PC-9 (cell line): ENCODE measurements around the gene OBSCN. TPM values are rescaled to one million over a fixed set of nuclear protein-coding genes. Genes with fewer than 3 reads are reported as not detected.

Source experiments
- BruUV-seq: library from RNA; stranded (reverse); fragments of 400-500 nt; replicated peaks from 2 replicates; lab custom pipeline; 2021; lab: Mats Ljungman, UMichigan
- CTCF ChIA-PET: fragments of 300-600 bp; sonication (Branson Sonifier 250); formaldehyde crosslinking; loops from one replicate; lab custom pipeline; 2022; ENCODE audit warnings: antibody characterized with exemption; lab: Charles Lee
- POLR2A ChIA-PET: fragments of 300-600 bp; sonication (Branson Sonifier 250); formaldehyde crosslinking; loops from one replicate; lab custom pipeline; 2022; ENCODE audit warnings: antibody characterized with exemption; ENCODE audit not compliant: unreplicated experiment; lab: Charles Lee
- DNase-seq, 2 experiments: peaks; one replicate each; pipeline versions ENCODE4 v3.0.0 to v3.0.0-alpha.2; 2015 to 2022; ENCODE audit warnings: mixed read lengths in 1 of 2
- H2AFZ ChIP-seq: fragments of 200-600 bp; sonication (generic); 2 replicates; pipeline ENCODE4 v1.8.1; 2017; ENCODE audit warnings: antibody characterized with exemption
- H3F3A ChIP-seq: fragments of 200-600 bp; sonication (generic); 2 replicates; pipeline ENCODE4 v1.8.1; 2017; ENCODE audit warnings: antibody characterized with exemption, mild to moderate bottlenecking, low read depth; ENCODE audit not compliant: insufficient read depth
- H3K27ac ChIP-seq: fragments of 200-600 bp; sonication (generic); 2 replicates; pipeline ENCODE4 v1.6.1; 2016; ENCODE audit warnings: mixed run types
- H3K27me3 ChIP-seq: fragments of 200-600 bp; sonication (generic); 2 replicates; pipeline ENCODE4 v1.6.1; 2016; ENCODE audit warnings: low read depth, mixed run types; ENCODE audit not compliant: insufficient read depth
- H3K36me3 ChIP-seq: fragments of 200-600 bp; sonication (generic); 2 replicates; pipeline ENCODE4 v1.6.1; 2016; ENCODE audit warnings: low read depth, mixed run types
- H3K4me1 ChIP-seq: fragments of 200-600 bp; sonication (generic); replicated peaks from 2 replicates; pipeline ENCODE4 v1.6.1; 2016; ENCODE audit warnings: mixed run types; ENCODE audit not compliant: insufficient read depth
- H3K4me2 ChIP-seq: fragments of 200-600 bp; sonication (generic); 2 replicates; pipeline ENCODE4 v1.6.1; 2017; ENCODE audit warnings: mixed run types
- H3K4me3 ChIP-seq: fragments of 200-600 bp; sonication (generic); 2 replicates; pipeline ENCODE4 v1.6.1; 2016; ENCODE audit warnings: mixed run types
- H3K79me2 ChIP-seq: fragments of 200-600 bp; sonication (generic); 2 replicates; pipeline ENCODE4 v1.6.1; 2017; ENCODE audit warnings: low read depth, mixed run types
- H3K9me2 ChIP-seq: fragments of 200-600 bp; sonication (generic); 2 replicates; pipeline ENCODE4 v1.8.1; 2017; ENCODE audit warnings: mild to moderate bottlenecking; ENCODE audit not compliant: insufficient read depth
- H3K9me3 ChIP-seq: fragments of 200-600 bp; sonication (generic); 2 replicates; pipeline ENCODE4 v1.8.1; 2016; ENCODE audit warnings: low read depth; ENCODE audit not compliant: insufficient read depth
- H4K20me1 ChIP-seq: fragments of 200-600 bp; sonication (generic); 2 replicates; pipeline ENCODE4 v1.8.1; 2017; ENCODE audit not compliant: insufficient read depth
- CTCF ChIP-seq: fragments of 200-600 bp; sonication (generic); conservative IDR thresholded peaks from 2 replicates; pipeline ENCODE4 v1.6.1; 2017; ENCODE audit warnings: mixed run types, antibody characterized with exemption, mild to moderate bottlenecking, moderate library complexity
- EZH2 ChIP-seq: fragments of 200-600 bp; sonication (generic); IDR thresholded peaks from 2 replicates; pipeline ENCODE4 v1.8.0; 2017; ENCODE audit warnings: antibody characterized with exemption, low read depth
- intact Hi-C: fragments of 100-400 bp; cut with micrococcal nuclease; formaldehyde crosslinking; loops from one replicate; pipeline ENCODE4 v1.10.0; 2022; ENCODE audit not compliant: unreplicated experiment
- total RNA-seq: library from RNA; stranded (reverse); gene quantifications from 2 replicates; pipeline ENCODE4 v1.2.3, GENCODE V29; 2021

The OBSCN gene
- total RNA-seq, 1 experiment from 2014 or later: 62.9 TPM

GRCh38 chr1:228353601-228354371, 145.9 kb downstream of the OBSCN start:
- H2AFZ ChIP-seq: no peak overlapping the region
- no peaks in the 10 kb centered on the region for H3F3A ChIP-seq
- POLR2A ChIA-PET: no interaction called here
- H3K9me2 ChIP-seq: no peaks in the 10 kb centered on the region
- no peaks in the 10 kb centered on the region for H4K20me1 ChIP-seq
- CTCF ChIA-PET: no interaction called here
- H3K79me2 ChIP-seq: no peaks in the 10 kb centered on the region
- TF ChIP-seq CTCF (no peak), EZH2 (no peak)
- no peaks in the 10 kb centered on the region for H3K9me3 ChIP-seq
- intact Hi-C loops: no loop called here
- H3K4me3 ChIP-seq: no peak overlapping the region
- BruUV-seq: no TSS peak
- no peak overlapping the region for H3K4me2 ChIP-seq
- H3K36me3 ChIP-seq: no peaks in the 10 kb centered on the region
- no peak overlapping the region for H3K27ac ChIP-seq
- H3K4me1 ChIP-seq: no peaks in the 10 kb centered on the region
- no peaks in the 10 kb centered on the region for H3K27me3 ChIP-seq
- DNase-seq: no peak

GRCh38 chr1:228354390-228355320, 146.8 kb downstream of the OBSCN start:
- TF ChIP-seq EZH2: no peak
- no peak for TF ChIP-seq CTCF
- no TSS peak for BruUV-seq
- Histone ChIP-seq H2AFZ (no peak overlapping the region), H3K79me2 (no peaks in the 10 kb centered on the region), H3K27me3 (no peaks in the 10 kb centered on the region), H4K20me1 (no peaks in the 10 kb centered on the region), H3K4me2 (no peak overlapping the region), H3K36me3 (no peaks in the 10 kb centered on the region), H3K4me3 (no peak overlapping the region), H3K27ac (no peak overlapping the region), H3K9me2 (no peaks in the 10 kb centered on the region), H3K4me1 (no peaks in the 10 kb centered on the region), H3K9me3 (no peaks in the 10 kb centered on the region), H3F3A (no peaks in the 10 kb centered on the region)
- ChIA-PET POLR2A (no interaction called here), CTCF (no interaction called here)
- intact Hi-C loops: no loop called here
- DNase-seq: no peak

GRCh38 chr1:228356897-228357680, 149.2 kb downstream of the OBSCN start:
- H4K20me1 ChIP-seq: no peaks in the 10 kb centered on the region
- no peaks in the 10 kb centered on the region for H3K9me3 ChIP-seq
- no peak overlapping the region for H3K4me2 ChIP-seq
- ChIA-PET CTCF (interaction anchor here (0.6 kb wide), 1 partner anchor 50 kb away, joined by 4 read pairs; the partner anchor contains the start of gene TRIM11), POLR2A (interaction anchor here (0.6 kb wide), 1 partner anchor 91 kb away, joined by 3 read pairs; no protein-coding TSS in a partner anchor)
- no peaks in the 10 kb centered on the region for H3K9me2 ChIP-seq
- no peaks in the 10 kb centered on the region for H3K79me2 ChIP-seq
- no peak for DNase-seq
- no peaks in the 10 kb centered on the region for H3K4me1 ChIP-seq
- H2AFZ ChIP-seq: no peak overlapping the region
- no TSS peak for BruUV-seq
- no peaks in the 10 kb centered on the region for H3K27me3 ChIP-seq
- H3F3A ChIP-seq: no peaks in the 10 kb centered on the region
- intact Hi-C loops: no loop called here
- no peaks in the 10 kb centered on the region for H3K36me3 ChIP-seq
- no peak overlapping the region for H3K4me3 ChIP-seq
- H3K27ac ChIP-seq: no peak overlapping the region
- TF ChIP-seq EZH2 (no peak), CTCF (no peak)
